ENCODE measurements around the gene NFE2L3. TPM values are rescaled to one million over a fixed set of nuclear protein-coding genes. Genes with fewer than 3 reads are reported as not detected.

The NFE2L3 gene
- total and polyA plus RNA-seq, 2 donors (not counting 3 experiments of a cell fraction or from before 2014, with no cell fraction given), result 29.6 to 40.2 TPM

GRCh38 chr7:26179422-26179821 lies 27.4 kb downstream of the NFE2L3 start:
- no TSS peak for BruUV-seq (replicated peaks)
- Histone ChIP-seq H2AFZ (ENCODE audit: low read depth, low read length) (no peak overlapping the region), H3K9me3 (replicated peaks; ENCODE audit: control insufficient read depth, insufficient read depth, low read length) (no peaks in the 10 kb centered on the region), H3K27me3 (ENCODE audit: control insufficient read depth in 2 of 2, insufficient read depth in 2 of 2, low read length in 2 of 2) (no peaks in the 10 kb centered on the region), H3K4me3 (replicated peaks in 1 of 3; ENCODE audit: insufficient read depth in 1 of 3, low read depth in 1 of 3, low read length in 3 of 3) (no peak overlapping the region), H3K9ac (replicated peaks; ENCODE audit: extremely low read depth, insufficient read depth, low read length) (no peak overlapping the region), H3K9me1 (replicated peaks; ENCODE audit: control insufficient read depth, extremely low read depth, insufficient read depth, low read length) (no peaks in the 10 kb centered on the region), H3K4me2 (ENCODE audit: insufficient read depth, low read length) (no peak overlapping the region), H3K36me3 (ENCODE audit: control insufficient read depth in 2 of 2, extremely low read depth in 1 of 2, insufficient read depth in 2 of 2, low read length in 2 of 2) (no peaks in the 10 kb centered on the region), H3K4me1 (ENCODE audit: control insufficient read depth, extremely low read depth, insufficient read depth, low read length) (no peaks in the 10 kb centered on the region), H4K20me1 (replicated peaks; ENCODE audit: control insufficient read depth, extremely low read depth, insufficient read depth, low read length) (no peaks in the 10 kb centered on the region), H3K79me2 (ENCODE audit: control insufficient read depth, insufficient read depth, low read length) (no peaks in the 10 kb centered on the region), H3K27ac (ENCODE audit: insufficient read depth, low read depth, low read length) (no peak overlapping the region)
- TF ChIP-seq, protein P1, sequence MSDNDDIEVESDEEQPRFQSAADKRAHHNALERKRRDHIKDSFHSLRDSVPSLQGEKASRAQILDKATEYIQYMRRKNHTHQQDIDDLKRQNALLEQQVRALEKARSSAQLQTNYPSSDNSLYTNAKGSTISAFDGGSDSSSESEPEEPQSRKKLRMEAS (IDR thresholded peaks at IDR 0.05; ENCODE audit: insufficient read depth, insufficient read length), result no peak
- TF ChIP-seq POLR2A (IDR thresholded peaks at IDR 0.05; ENCODE audit: low read depth, low read length) (no peak), MYC (IDR thresholded peaks at IDR 0.05; ENCODE audit: low read depth, low read length) (no peak), POLR2AphosphoS5 (IDR thresholded peaks at IDR 0.05; ENCODE audit: insufficient read depth, low read depth, low read length) (no peak), FOS (IDR thresholded peaks at IDR 0.05; ENCODE audit: borderline replicate concordance, insufficient read depth, low read length) (no peak), GATA2 (IDR thresholded peaks at IDR 0.05; ENCODE audit: insufficient read depth, insufficient read length, low read depth, low read length) (no peak), CTCF (IDR thresholded peaks at IDR 0.05; ENCODE audit: extremely low read depth in 1 of 2, insufficient read depth in 1 of 2, low read depth in 1 of 2, low read length in 2 of 2) (no peak)
- no peak for FAIRE-seq
- DNase-seq (ENCODE audit: low read depth, low spot score), result no peak
- POLR2A ChIA-PET, result interaction anchor here (0.7 to 1.2 kb wide), 4 partner anchors 12 to 948 kb away, joined by 3 read pairs; no protein-coding TSS in a partner anchor
- CTCF ChIA-PET, result interaction anchor here (1.0 to 4.6 kb wide), 5 partner anchors 9 to 89 kb away, joined by 4 to 30 read pairs (median 7); partner anchors contain the start of gene NFE2L3
- dilution Hi-C loops (cut with MboI; ENCODE audit: extremely low pct_ligation_motif_present, low sequenced_read_pairs) (loop anchor here (25.0 kb wide), 1 partner anchor 983 kb away; the partner anchor contains the start of genes HOXA10, HOXA3, HOXA7 and HOXA9), intact Hi-C loops (cut with micrococcal nuclease) (no loop called here)

Measured in endothelial cell of umbilical vein (primary cell).